Measurements from ENCODE around the gene ATXN7L1.

DNA sequence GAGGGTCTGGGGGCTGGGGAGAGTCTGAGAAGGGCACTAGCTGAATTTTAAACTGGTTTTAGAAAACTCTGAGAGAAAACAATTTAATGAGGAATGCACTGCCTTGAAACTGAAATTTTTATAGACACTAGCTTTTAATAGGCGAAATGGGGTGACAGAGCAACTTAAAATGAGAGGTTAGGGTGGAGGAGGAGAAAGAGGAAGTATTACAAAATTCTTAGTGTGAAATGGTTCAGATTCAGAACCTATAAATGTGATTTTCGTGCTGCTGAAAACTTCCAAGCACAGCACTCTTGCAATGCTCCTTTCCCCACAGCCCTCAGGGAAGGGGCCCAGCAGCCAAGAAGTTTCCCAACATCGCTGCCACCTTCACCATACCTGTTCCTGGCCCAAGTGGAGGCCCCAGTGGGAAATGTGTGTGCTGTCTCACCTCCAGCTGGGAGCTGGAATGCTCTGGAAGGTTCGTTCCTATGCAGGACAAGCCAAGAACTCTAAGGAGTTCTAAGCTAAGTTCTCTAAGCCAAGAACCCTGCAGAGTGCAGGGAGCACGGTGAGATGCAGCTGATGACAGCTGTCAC lies 60.0 kb downstream of the ATXN7L1 start:
- TF ChIP-seq, protein P1, sequence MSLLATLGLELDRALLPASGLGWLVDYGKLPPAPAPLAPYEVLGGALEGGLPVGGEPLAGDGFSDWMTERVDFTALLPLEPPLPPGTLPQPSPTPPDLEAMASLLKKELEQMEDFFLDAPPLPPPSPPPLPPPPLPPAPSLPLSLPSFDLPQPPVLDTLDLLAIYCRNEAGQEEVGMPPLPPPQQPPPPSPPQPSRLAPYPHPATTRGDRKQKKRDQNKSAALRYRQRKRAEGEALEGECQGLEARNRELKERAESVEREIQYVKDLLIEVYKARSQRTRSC (CRISPR knock-in tag; IDR thresholded peaks at IDR 0.05; ENCODE audit: low read depth) = no peak
- TF ChIP-seq ARID2 (CRISPR knock-in tag; IDR thresholded peaks at IDR 0.05; ENCODE audit: borderline replicate concordance) = no peak
- TF ChIP-seq, protein P2, sequence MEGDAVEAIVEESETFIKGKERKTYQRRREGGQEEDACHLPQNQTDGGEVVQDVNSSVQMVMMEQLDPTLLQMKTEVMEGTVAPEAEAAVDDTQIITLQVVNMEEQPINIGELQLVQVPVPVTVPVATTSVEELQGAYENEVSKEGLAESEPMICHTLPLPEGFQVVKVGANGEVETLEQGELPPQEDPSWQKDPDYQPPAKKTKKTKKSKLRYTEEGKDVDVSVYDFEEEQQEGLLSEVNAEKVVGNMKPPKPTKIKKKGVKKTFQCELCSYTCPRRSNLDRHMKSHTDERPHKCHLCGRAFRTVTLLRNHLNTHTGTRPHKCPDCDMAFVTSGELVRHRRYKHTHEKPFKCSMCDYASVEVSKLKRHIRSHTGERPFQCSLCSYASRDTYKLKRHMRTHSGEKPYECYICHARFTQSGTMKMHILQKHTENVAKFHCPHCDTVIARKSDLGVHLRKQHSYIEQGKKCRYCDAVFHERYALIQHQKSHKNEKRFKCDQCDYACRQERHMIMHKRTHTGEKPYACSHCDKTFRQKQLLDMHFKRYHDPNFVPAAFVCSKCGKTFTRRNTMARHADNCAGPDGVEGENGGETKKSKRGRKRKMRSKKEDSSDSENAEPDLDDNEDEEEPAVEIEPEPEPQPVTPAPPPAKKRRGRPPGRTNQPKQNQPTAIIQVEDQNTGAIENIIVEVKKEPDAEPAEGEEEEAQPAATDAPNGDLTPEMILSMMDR (CRISPR knock-in tag; IDR thresholded peaks at IDR 0.05) = no peak
- TF ChIP-seq, protein P3, sequence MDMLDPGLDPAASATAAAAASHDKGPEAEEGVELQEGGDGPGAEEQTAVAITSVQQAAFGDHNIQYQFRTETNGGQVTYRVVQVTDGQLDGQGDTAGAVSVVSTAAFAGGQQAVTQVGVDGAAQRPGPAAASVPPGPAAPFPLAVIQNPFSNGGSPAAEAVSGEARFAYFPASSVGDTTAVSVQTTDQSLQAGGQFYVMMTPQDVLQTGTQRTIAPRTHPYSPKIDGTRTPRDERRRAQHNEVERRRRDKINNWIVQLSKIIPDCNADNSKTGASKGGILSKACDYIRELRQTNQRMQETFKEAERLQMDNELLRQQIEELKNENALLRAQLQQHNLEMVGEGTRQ (IDR thresholded peaks at IDR 0.05; ENCODE audit: low read depth, low read length) = no peak
- TF ChIP-seq, protein P3 (CRISPR knock-in tag; IDR thresholded peaks at IDR 0.05; ENCODE audit: borderline replicate concordance) = no peak
- no peak for TF ChIP-seq SUZ12 (IDR thresholded peaks at IDR 0.05; ENCODE audit: low read depth, low read length)
